Erythroblast (primary cell): ENCODE data around the gene ABLIM2.

Experiments
- GATA1 ChIP-seq: IDR thresholded peaks from 2 replicates; pipeline ENCODE4 v1.6.1; 2011; ENCODE audit warnings: low read depth, mild to moderate bottlenecking, control low read depth, low read length, moderate library complexity
- POLR2A ChIP-seq: IDR thresholded peaks from 2 replicates; pipeline ENCODE4 v1.6.1; 2011; ENCODE audit warnings: mild to moderate bottlenecking, low read length

GRCh38 chr4:8076023-8076422 lies 82.6 kb downstream of the ABLIM2 start:
- TF ChIP-seq POLR2A (no peak), GATA1 (no peak)
